GM12878 (cell line): ENCODE measurements around the gene TMEM94. TPM values are rescaled to one million over a fixed set of nuclear protein-coding genes. Genes with fewer than 3 reads are reported as not detected.

Source experiments
- ATAC-seq: fragments of 200-7000 bp; cut with Tn5 transposase; 3 replicates; pipeline ENCODE4 v1.9.1; 2020; ENCODE audit warnings: mild to moderate bottlenecking, moderate library complexity
- BruUV-seq: library from RNA; stranded (reverse); fragments of 400-500 nt; replicated peaks from 2 replicates; lab custom pipeline; 2021; lab: Mats Ljungman, UMichigan
- CTCF ChIA-PET: fragments of 300-600 bp; sonication (Branson Sonifier 250); formaldehyde crosslinking; extraction: SDS; loops from one replicate; lab custom pipeline; 2021; ENCODE audit warnings: inconsistent platforms; lab: Yijun Ruan, JAX
- POLR2A ChIA-PET: fragments of 350-600 bp; formaldehyde crosslinking; extraction: SDS; loops from one replicate; lab custom pipeline; 2021; ENCODE audit warnings: inconsistent platforms; lab: Charles Lee
- RAD21 ChIA-PET: fragments of 300-600 bp; sonication (Branson Sonifier 250); formaldehyde crosslinking; loops from one replicate; lab custom pipeline; 2023; ENCODE audit warnings: antibody characterized with exemption; ENCODE audit not compliant: unreplicated experiment; lab: Charles Lee
- SMC1A ChIA-PET: fragments of 300-600 bp; sonication (Branson Sonifier 250); formaldehyde crosslinking; loops from one replicate; lab custom pipeline; 2023; ENCODE audit not compliant: unreplicated experiment, uncharacterized antibody; lab: Charles Lee
- DNase-seq: peaks from one replicate; pipeline ENCODE4 v3.0.0-alpha.2; 2011; ENCODE audit warnings: low read depth, low spot score
- FAIRE-seq: peaks from 3 replicates; lab custom pipeline; 2011; peaks lifted over from hg19 to GRCh38; lab: Jason Lieb, UNC
- H2AFZ ChIP-seq: 2 replicates; pipeline ENCODE4 v1.6.0; 2011; ENCODE audit warnings: low read depth, low read length, control low read depth; ENCODE audit not compliant: control insufficient read depth
- H3K27ac ChIP-seq: 2 replicates; pipeline ENCODE4 v1.5.1; 2011; ENCODE audit warnings: control low read depth; ENCODE audit not compliant: control insufficient read depth, insufficient read depth
- H3K27me3 ChIP-seq, 2 experiments: replicated peaks in 1 of 2; 2 replicates each; pipeline versions ENCODE4 v1.6.0 to v1.6.1; 2011; ENCODE audit warnings: low read length in 1 of 2; ENCODE audit not compliant: control insufficient read depth in 2 of 2, insufficient read depth in 2 of 2
- H3K36me3 ChIP-seq, 2 experiments: 2 replicates each; pipeline ENCODE4 v1.5.1; 2011; ENCODE audit warnings: low read length in 1 of 2; ENCODE audit not compliant: control insufficient read depth in 2 of 2, insufficient read depth in 2 of 2
- H3K4me1 ChIP-seq: 2 replicates; pipeline ENCODE4 v1.6.1; 2011; ENCODE audit warnings: mild to moderate bottlenecking, low read length, moderate library complexity, mixed read lengths; ENCODE audit not compliant: control insufficient read depth, insufficient read depth
- H3K4me2 ChIP-seq: 2 replicates; pipeline ENCODE4 v1.6.0; 2011; ENCODE audit warnings: control low read depth; ENCODE audit not compliant: control insufficient read depth, insufficient read depth
- H3K4me3 ChIP-seq: fragments of 200-600 bp; sonication (generic); 2 replicates; pipeline ENCODE4 v1.5.1; 2016
- H3K79me2 ChIP-seq: 2 replicates; pipeline ENCODE4 v1.6.0; 2011; ENCODE audit warnings: low read length; ENCODE audit not compliant: control insufficient read depth, insufficient read depth
- H3K9ac ChIP-seq: 2 replicates; pipeline ENCODE4 v1.8.0; 2011; ENCODE audit warnings: low read length, control low read depth, mixed read lengths; ENCODE audit not compliant: control insufficient read depth, insufficient read depth
- H3K9me3 ChIP-seq: replicated peaks from 3 replicates; pipeline ENCODE4 v1.5.1; 2011; ENCODE audit warnings: mild to moderate bottlenecking, low read length; ENCODE audit not compliant: control insufficient read depth, insufficient read depth
- H4K20me1 ChIP-seq: 2 replicates; pipeline ENCODE4 v1.6.0; 2011; ENCODE audit not compliant: control insufficient read depth, insufficient read depth
- ATF7 ChIP-seq: fragments of 450-650 bp; IDR thresholded peaks from 2 replicates; pipeline ENCODE4 v1.6.1; 2016; ENCODE audit warnings: low read depth, mild to moderate bottlenecking
- ESRRA ChIP-seq: IDR thresholded peaks from 2 replicates; pipeline ENCODE4 v1.6.1; 2012; ENCODE audit warnings: mild to moderate bottlenecking, low read length, improper control_type of control experiment
- FOXK2 ChIP-seq: fragments of 450-650 bp; IDR thresholded peaks from 2 replicates; pipeline ENCODE4 v1.6.1; 2017; ENCODE audit warnings: mild to moderate bottlenecking, moderate library complexity
- MEF2A ChIP-seq: IDR thresholded peaks from 2 replicates; pipeline ENCODE4 v1.6.1; 2011; ENCODE audit warnings: low read depth, mild to moderate bottlenecking, low read length, moderate library complexity; ENCODE audit not compliant: insufficient read depth
- NFIC ChIP-seq: IDR thresholded peaks from 2 replicates; pipeline ENCODE4 v1.6.1; 2012; ENCODE audit warnings: low read depth, mild to moderate bottlenecking, inconsistent platforms, low read length, moderate library complexity
- NKRF ChIP-seq: fragments of 450-650 bp; conservative IDR thresholded peaks from 2 replicates; pipeline ENCODE4 v1.6.1; 2017; ENCODE audit warnings: mild to moderate bottlenecking, moderate library complexity
- POU2F2 ChIP-seq: IDR thresholded peaks from 3 replicates; pipeline ENCODE4 v1.6.1; 2011; ENCODE audit warnings: low read depth, mild to moderate bottlenecking, low read length, borderline replicate concordance
- SUPT20H ChIP-seq: IDR thresholded peaks from 2 replicates; pipeline ENCODE4 v1.6.1; 2011; ENCODE audit warnings: low read depth, mild to moderate bottlenecking, low read length, moderate library complexity, borderline replicate concordance; ENCODE audit not compliant: control insufficient read depth
- WRNIP1 ChIP-seq: IDR thresholded peaks from 2 replicates; pipeline ENCODE4 v1.6.1; 2011; ENCODE audit warnings: low read depth, low read length, improper control_type of control experiment, borderline replicate concordance
- ZNF384 ChIP-seq: IDR thresholded peaks from 2 replicates; pipeline ENCODE4 v1.6.1; 2012; ENCODE audit warnings: low read depth, mild to moderate bottlenecking, low read length, improper control_type of control experiment, borderline replicate concordance
- WGBS: methylation state at CpG from one replicate; pipeline ENCODE4 v1.1.6; 2016; ENCODE audit warnings: low lambda C conversion rate; ENCODE audit not compliant: insufficient replicate concordance, insufficient coverage; ENCODE audit errors: missing lambda C conversion rate; 5-methylcytosine and 5-hydroxymethylcytosine counted together
- in situ Hi-C: fragments of 300-500 bp; cut with MboI; formaldehyde crosslinking; loops from 9 replicates; pipeline ENCODE4 v1.14.3; 2018; ENCODE audit warnings: mixed read lengths
- intact Hi-C: fragments of 100-400 bp; cut with micrococcal nuclease; formaldehyde crosslinking; loops from one replicate; pipeline ENCODE4 v1.14.2; 2022; ENCODE audit not compliant: unreplicated experiment
- polyA plus RNA-seq, 11 experiments: library from polyadenylated mRNA; depleted of rRNA in 4 of 11; unstranded in 6 of 11; stranded (reverse) in 5 of 11; fragments of >200 nt; fragmentation: Nextera tagmentation in 4 of 11; fragmentation: Illumina TruSeq in 1 of 11; extraction: Ambion mirVana in 4 of 11; extraction: Trizol in 1 of 11; gene quantifications; 1 replicate in 1 of 11; 2 replicates in 10 of 11; pipeline versions ENCODE4 v1.2.1 to v1.2.3, GENCODE V29; 2011 to 2016; ENCODE audit warnings: inconsistent platforms in 2 of 11, missing spikeins in 2 of 11, low read depth in 1 of 11
- total RNA-seq, 4 experiments: library from RNA; depleted of rRNA in 3 of 4; stranded (reverse); fragments of >200 nt in 3 of 4; fragmentation: Illumina TruSeq in 1 of 4; extraction: Trizol in 1 of 4; gene quantifications; 2 replicates each; pipeline versions ENCODE4 v1.2.1 to v1.2.3, GENCODE V29; 2013 to 2021
- TF ChIP-seq, protein P1 (sequence below): IDR thresholded peaks from 2 replicates; pipeline ENCODE4 v1.6.1; 2011; ENCODE audit warnings: low read depth, mild to moderate bottlenecking, low read length, moderate library complexity, borderline replicate concordance; ENCODE audit errors: extremely low read depth

Gene TMEM94
- total and polyA plus RNA-seq, 10 of the 15 experiments (the other 5 are each of a cell fraction or from before 2014, with no cell fraction given), result 0.31 to 70.7 (median 24.4) TPM

DNA sequence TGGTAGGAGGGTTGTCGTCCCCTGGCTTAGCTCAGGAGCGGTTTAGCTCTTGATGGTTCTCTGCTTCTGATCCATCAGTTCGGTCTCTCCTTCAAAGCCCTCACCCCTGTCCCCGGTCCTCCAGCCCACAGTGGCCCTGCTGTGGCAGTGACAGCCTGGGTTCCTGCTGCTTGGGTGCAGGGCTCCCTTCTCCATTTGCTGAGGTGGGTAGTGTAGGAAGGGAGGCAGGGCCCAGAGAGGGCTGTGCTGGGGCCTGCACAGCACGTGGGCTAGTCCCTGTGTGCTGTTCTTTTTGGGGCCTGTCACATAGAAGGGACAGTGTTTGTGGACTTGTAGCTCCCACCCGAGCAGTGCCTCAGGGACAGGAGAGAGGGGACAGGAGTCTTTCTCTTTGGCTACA, 18.3 kb downstream of the TMEM94 start:
- no peak overlapping the region for H2AFZ ChIP-seq
- no peaks in the 10 kb centered on the region for H3K4me1 ChIP-seq
- H3K4me2 ChIP-seq, result no peak overlapping the region
- H3K36me3 ChIP-seq, result peaks cover 6 to 12% of the 10 kb centered on the region in 2 experiments; a peak in 3 of 4 replicates
- no peaks in the 10 kb centered on the region for H3K9me3 ChIP-seq
- intact Hi-C loops (no loop called here), in situ Hi-C loops (no loop called here)
- POLR2A ChIA-PET, result no interaction called here
- FAIRE-seq (no peak), ATAC-seq (no peak), DNase-seq (no peak)
- H3K79me2 ChIP-seq, result no peaks in the 10 kb centered on the region
- H3K4me3 ChIP-seq, result no peak overlapping the region
- TF ChIP-seq POU2F2, result no peak
- TF ChIP-seq, protein P1, sequence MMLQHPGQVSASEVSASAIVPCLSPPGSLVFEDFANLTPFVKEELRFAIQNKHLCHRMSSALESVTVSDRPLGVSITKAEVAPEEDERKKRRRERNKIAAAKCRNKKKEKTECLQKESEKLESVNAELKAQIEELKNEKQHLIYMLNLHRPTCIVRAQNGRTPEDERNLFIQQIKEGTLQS, result no peak
- no peak for TF ChIP-seq ESRRA
- TF ChIP-seq ZNF384, result no peak
- TF ChIP-seq NFIC, result no peak
- TF ChIP-seq WRNIP1, result no peak
- RAD21 ChIA-PET, result no interaction called here
- SMC1A ChIA-PET, result interaction anchor here (0.9 kb wide), 1 partner anchor 9 kb away, joined by 3 read pairs; no protein-coding TSS in a partner anchor
- WGBS, result 73% methylated on average over 6 of the region's 6 CpGs
- no peaks in the 10 kb centered on the region for H3K27me3 ChIP-seq
- no peak overlapping the region for H3K9ac ChIP-seq
- CTCF ChIA-PET, result no interaction called here
- H4K20me1 ChIP-seq, result no peaks in the 10 kb centered on the region
- BruUV-seq, result no TSS peak
- no peak overlapping the region for H3K27ac ChIP-seq

DNA sequence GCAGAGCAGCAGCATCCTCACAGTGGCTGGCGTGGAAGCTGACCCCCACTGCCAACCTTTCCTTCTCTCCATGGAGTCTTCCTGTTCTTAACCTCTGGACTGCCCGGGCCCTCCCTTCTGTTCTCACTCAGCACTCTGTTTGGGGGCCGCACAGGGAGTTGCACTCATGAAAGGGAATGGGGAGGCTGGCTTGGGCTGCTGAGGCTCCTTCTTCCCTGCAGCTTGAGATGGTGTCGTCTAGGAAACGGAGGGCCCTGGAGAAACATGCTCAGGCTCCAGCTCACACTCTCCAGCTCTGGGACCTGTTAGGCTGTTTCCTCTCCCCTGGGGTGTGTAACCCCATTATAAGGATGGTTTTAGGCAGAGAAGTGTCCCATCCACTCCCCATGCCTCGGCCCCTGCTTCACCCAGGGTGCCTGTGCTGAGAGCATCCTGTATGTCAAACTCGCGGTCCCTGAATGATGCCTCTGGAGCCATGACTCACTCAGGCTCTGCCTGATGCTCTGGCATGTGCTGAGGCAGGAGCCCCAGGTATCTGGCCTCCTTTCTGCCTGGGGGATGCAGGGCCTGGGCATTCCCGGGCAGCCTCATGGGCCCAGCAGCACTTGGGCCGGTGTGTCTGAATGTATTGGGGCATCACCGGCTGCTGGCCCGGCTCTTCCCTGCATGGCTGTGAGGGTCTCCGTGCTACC, 18.9 kb downstream of the TMEM94 start:
- CTCF ChIA-PET, result no interaction called here
- in situ Hi-C loops, result no loop called here
- no peak overlapping the region for H3K27ac ChIP-seq
- H3K4me2 ChIP-seq, result no peak overlapping the region
- RAD21 ChIA-PET, result no interaction called here
- POLR2A ChIA-PET, result no interaction called here
- no peak for DNase-seq
- no peaks in the 10 kb centered on the region for H3K79me2 ChIP-seq
- TF ChIP-seq NKRF (no peak), ATF7 (no peak), MEF2A (no peak), SUPT20H (no peak), FOXK2 (no peak)
- TF ChIP-seq, all 136 proteins: peak for 0
- H3K9me3 ChIP-seq, result no peaks in the 10 kb centered on the region
- FAIRE-seq, result no peak
- no peaks in the 10 kb centered on the region for H3K4me1 ChIP-seq
- WGBS, result 84% methylated on average over 13 of the region's 13 CpGs
- ATAC-seq, result no peak
- no peak overlapping the region for H2AFZ ChIP-seq
- no peak overlapping the region for H3K9ac ChIP-seq
- H3K36me3 ChIP-seq, result peaks cover 6 to 12% of the 10 kb centered on the region in 2 experiments; a peak in 3 of 4 replicates
- SMC1A ChIA-PET, result interaction anchor here (0.9 kb wide), 1 partner anchor 9 kb away, joined by 3 read pairs; no protein-coding TSS in a partner anchor
- intact Hi-C loops, result no loop called here
- no TSS peak for BruUV-seq
- H4K20me1 ChIP-seq, result no peaks in the 10 kb centered on the region
- no peaks in the 10 kb centered on the region for H3K27me3 ChIP-seq
- no peak overlapping the region for H3K4me3 ChIP-seq
